ENCODE results near the gene ATIC. TPM values are rescaled to one million over a fixed set of nuclear protein-coding genes. Genes with fewer than 3 reads are reported as not detected.

ATIC gene
- total and polyA plus RNA-seq, 4 donors: 44.3 to 180 (median 75.9) TPM

GRCh38 chr2:215376103-215376780 is 64.4 kb downstream of the ATIC start:
- no peak for DNase-seq
- no peaks in the 10 kb centered on the region for H3K9me3 ChIP-seq (ENCODE audit: control insufficient read depth in 4 of 4, insufficient read depth in 3 of 4, low read length in 3 of 4)
- no peak for TF ChIP-seq CTCF (IDR thresholded peaks at IDR 0.05; ENCODE audit: control extremely low read depth, extremely low read depth)
- H3K4me3 ChIP-seq: no peak overlapping the region
- peaks cover 14 to 80% (median 47%) of the 10 kb centered on the region in 4 donors for H3K36me3 ChIP-seq (ENCODE audit: control insufficient read depth in 4 of 4, insufficient read depth in 4 of 4, low read length in 4 of 4)
- WGBS, 2 donors: 87 to 90% methylated on average over 9 of the region's 9 CpGs
- peak overlapping the region in 1 of 2 donors; percentile 40 for H3K27ac ChIP-seq (ENCODE audit: low read depth in 1 of 2, low read length in 1 of 2)
- no peak for ATAC-seq (ENCODE audit: insufficient read depth, low FRiP score)
- no peaks in the 10 kb centered on the region for H3K4me1 ChIP-seq (ENCODE audit: control insufficient read depth in 5 of 5, insufficient read depth in 5 of 5, low read length in 5 of 5)
- no peaks in the 10 kb centered on the region for H3K27me3 ChIP-seq (ENCODE audit: control insufficient read depth in 3 of 3, insufficient read depth in 3 of 3, low read length in 2 of 3)
- H3K9ac ChIP-seq (ENCODE audit: insufficient read depth in 1 of 2, low read length in 2 of 2): no peak overlapping the region

- Histone ChIP-seq H3K9me3 (ENCODE audit: control insufficient read depth in 4 of 4, insufficient read depth in 3 of 4, low read length in 3 of 4) (no peaks in the 10 kb centered on the region), H3K4me3 (no peak overlapping the region), H3K9ac (ENCODE audit: insufficient read depth in 1 of 2, low read length in 2 of 2) (no peak overlapping the region), H3K4me1 (ENCODE audit: control insufficient read depth in 5 of 5, insufficient read depth in 5 of 5, low read length in 5 of 5) (no peaks in the 10 kb centered on the region), H3K27me3 (ENCODE audit: control insufficient read depth in 3 of 3, insufficient read depth in 3 of 3, low read length in 2 of 3) (no peaks in the 10 kb centered on the region), H3K27ac (ENCODE audit: low read depth in 1 of 2, low read length in 1 of 2) (no peak overlapping the region), H3K36me3 (ENCODE audit: control insufficient read depth in 4 of 4, insufficient read depth in 4 of 4, low read length in 4 of 4) (peaks cover 14 to 83% (median 51%) of the 10 kb centered on the region in 4 donors)
- WGBS, 2 donors: 94 to 100% methylated on average over 2 of the region's 2 CpGs
- DNase-seq: no peak
- TF ChIP-seq CTCF (IDR thresholded peaks at IDR 0.05; ENCODE audit: control extremely low read depth, extremely low read depth): no peak
- no peak for ATAC-seq (ENCODE audit: insufficient read depth, low FRiP score)
Observed at GRCh38 chr2:215377283-215377682, 65.4 kb downstream of the ATIC start.

GRCh38 chr2:215378045-215378444 is 66.2 kb downstream of the ATIC start:
- H3K9ac ChIP-seq (ENCODE audit: insufficient read depth in 1 of 2, low read length in 2 of 2): no peak overlapping the region
- ATAC-seq (ENCODE audit: insufficient read depth, low FRiP score) (no peak), DNase-seq (no peak)
- TF ChIP-seq CTCF (IDR thresholded peaks at IDR 0.05; ENCODE audit: control extremely low read depth, extremely low read depth): no peak
- no peaks in the 10 kb centered on the region for H3K4me1 ChIP-seq (ENCODE audit: control insufficient read depth in 5 of 5, insufficient read depth in 5 of 5, low read length in 5 of 5)
- no peaks in the 10 kb centered on the region for H3K9me3 ChIP-seq (ENCODE audit: control insufficient read depth in 4 of 4, insufficient read depth in 3 of 4, low read length in 3 of 4)
- 94% methylated on average over 3 of the region's 3 CpGs for WGBS, 2 donors
- peaks cover 14 to 88% (median 55%) of the 10 kb centered on the region in 4 donors for H3K36me3 ChIP-seq (ENCODE audit: control insufficient read depth in 4 of 4, insufficient read depth in 4 of 4, low read length in 4 of 4)
- no peak overlapping the region for H3K4me3 ChIP-seq
- H3K27ac ChIP-seq (ENCODE audit: low read depth in 1 of 2, low read length in 1 of 2): no peak overlapping the region
- H3K27me3 ChIP-seq (ENCODE audit: control insufficient read depth in 3 of 3, insufficient read depth in 3 of 3, low read length in 2 of 3): no peaks in the 10 kb centered on the region

GRCh38 chr2:215379039-215379438 is 67.2 kb downstream of the ATIC start:
- Histone ChIP-seq H3K9ac (ENCODE audit: insufficient read depth in 1 of 2, low read length in 2 of 2) (no peak overlapping the region), H3K27ac (ENCODE audit: low read depth in 1 of 2, low read length in 1 of 2) (no peak overlapping the region), H3K36me3 (ENCODE audit: control insufficient read depth in 4 of 4, insufficient read depth in 4 of 4, low read length in 4 of 4) (peaks cover 16 to 95% (median 60%) of the 10 kb centered on the region in 4 donors), H3K27me3 (ENCODE audit: control insufficient read depth in 3 of 3, insufficient read depth in 3 of 3, low read length in 2 of 3) (no peaks in the 10 kb centered on the region), H3K4me1 (ENCODE audit: control insufficient read depth in 5 of 5, insufficient read depth in 5 of 5, low read length in 5 of 5) (no peaks in the 10 kb centered on the region), H3K4me3 (no peak overlapping the region), H3K9me3 (ENCODE audit: control insufficient read depth in 4 of 4, insufficient read depth in 3 of 4, low read length in 3 of 4) (no peaks in the 10 kb centered on the region)
- WGBS, 2 donors: 91 to 94% methylated on average over 7 of the region's 7 CpGs
- DNase-seq (no peak), ATAC-seq (ENCODE audit: insufficient read depth, low FRiP score) (no peak)
- TF ChIP-seq CTCF (IDR thresholded peaks at IDR 0.05; ENCODE audit: control extremely low read depth, extremely low read depth): no peak
